OCI-LY1 (cell line): ENCODE measurements around the gene FBXL3.

ENCODE experiments used
- CTCF ChIP-seq: fragments of 200-600 bp; sonication (generic), shearing (Covaris generic); IDR thresholded peaks from 2 replicates; pipeline ENCODE4 v1.5.1; 2017; ENCODE audit warnings: mild to moderate bottlenecking, antibody characterized with exemption, low read length, moderate library complexity, mixed read lengths
- EZH2 ChIP-seq: fragments of 200-600 bp; sonication (generic), shearing (Covaris generic); IDR thresholded peaks from 2 replicates; pipeline ENCODE4 v1.8.0; 2017; ENCODE audit warnings: borderline replicate concordance, mixed run types, mild to moderate bottlenecking, antibody characterized with exemption, low read length, moderate library complexity, mixed read lengths

DNA sequence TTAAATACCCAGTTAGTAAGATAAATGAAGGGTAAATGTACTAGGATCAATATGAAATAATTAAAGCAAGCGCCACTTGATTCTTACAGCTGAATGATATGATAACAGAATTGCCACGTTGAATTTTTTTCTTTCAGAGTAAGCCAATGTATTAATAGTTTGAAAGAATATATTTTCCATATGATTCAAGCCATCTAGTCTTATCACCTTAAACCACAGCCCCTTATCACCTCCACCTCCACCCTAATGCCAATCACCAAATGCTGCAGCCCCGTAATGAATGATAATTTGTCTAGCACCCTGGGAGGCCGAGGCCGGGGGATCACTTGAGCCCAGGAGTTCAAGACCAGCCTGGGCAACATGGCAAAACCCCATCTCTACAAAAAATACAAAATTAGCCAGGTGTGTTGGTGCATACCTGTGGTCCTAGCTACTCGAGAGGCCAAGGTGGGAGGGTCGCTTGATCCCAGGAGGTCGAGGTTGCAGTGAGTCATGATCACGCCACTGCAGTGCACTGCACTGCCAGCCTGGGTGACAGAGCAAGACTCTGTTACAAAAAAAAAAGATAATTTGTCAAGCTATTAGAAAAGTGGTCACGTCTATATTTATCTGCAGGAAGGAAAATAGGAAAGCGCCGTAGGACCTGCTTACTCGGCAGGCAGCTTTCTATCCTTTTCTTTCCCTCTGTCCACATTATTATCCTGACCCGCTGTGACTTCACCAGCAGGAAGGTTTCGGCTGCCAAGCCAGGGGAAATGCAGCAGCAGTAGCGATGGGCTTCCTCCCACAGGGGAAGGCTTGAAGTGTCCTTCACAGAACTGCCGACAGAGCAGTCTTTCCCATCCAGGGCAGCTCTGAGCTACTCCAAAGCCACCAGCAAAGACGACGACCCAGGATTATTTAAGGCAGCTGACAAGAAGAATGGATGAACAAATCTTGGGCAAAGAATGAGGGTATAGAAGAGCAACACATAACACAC, 54.8 kb downstream of the FBXL3 start:
- no peak for TF ChIP-seq CTCF
- TF ChIP-seq EZH2 = no peak
